NCI-H1417 (cell line): ENCODE results near the gene TM9SF1.

Experiments used
- DNase-seq, 3 experiments: peaks; one replicate each; lab custom pipeline; 2025; lab: John Stamatoyannopoulos, UW

TM9SF1 gene

GRCh38 chr14:24196071-24197055, 1.1 kb upstream of the TM9SF1 start:
- peak in 2 of 3 experiments; percentile 40 to 73 for DNase-seq

GRCh38 chr14:24194873-24195185, 412 bp downstream of the TM9SF1 start:
- DNase-seq, result no peak

DNA sequence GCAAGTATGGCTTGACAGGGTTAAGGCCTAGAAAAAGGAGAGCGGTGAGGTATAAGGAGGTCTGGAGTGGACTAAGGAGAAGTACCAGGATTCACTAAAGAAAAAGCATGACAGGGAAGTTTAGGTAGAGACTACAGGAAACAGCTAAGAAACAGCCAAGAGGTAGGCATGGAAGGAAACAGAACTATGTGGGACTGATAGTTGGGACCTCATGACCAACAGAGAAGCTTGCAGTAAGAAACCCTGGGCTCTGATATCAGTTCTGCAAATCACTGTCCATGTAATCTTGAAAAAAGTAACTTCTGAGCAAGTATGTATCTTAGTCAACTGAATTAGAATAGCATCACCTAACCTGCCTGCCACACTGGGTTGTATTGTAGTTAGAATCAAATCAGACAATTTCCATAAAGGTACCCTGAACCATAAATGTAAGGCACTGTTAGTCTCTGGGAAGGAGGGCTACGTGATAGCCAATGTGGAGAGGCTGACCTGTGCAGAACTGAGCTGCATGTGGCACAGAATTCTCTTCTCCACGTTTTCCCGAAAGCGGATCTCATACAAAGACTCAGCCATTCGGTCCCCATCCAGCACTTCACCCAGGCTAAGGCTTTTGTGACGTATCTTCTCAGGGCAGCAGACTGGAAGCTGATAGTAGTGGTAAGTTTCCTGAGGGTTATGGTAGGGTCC, 912 bp downstream of the TM9SF1 start:
- no peak for DNase-seq

DNA sequence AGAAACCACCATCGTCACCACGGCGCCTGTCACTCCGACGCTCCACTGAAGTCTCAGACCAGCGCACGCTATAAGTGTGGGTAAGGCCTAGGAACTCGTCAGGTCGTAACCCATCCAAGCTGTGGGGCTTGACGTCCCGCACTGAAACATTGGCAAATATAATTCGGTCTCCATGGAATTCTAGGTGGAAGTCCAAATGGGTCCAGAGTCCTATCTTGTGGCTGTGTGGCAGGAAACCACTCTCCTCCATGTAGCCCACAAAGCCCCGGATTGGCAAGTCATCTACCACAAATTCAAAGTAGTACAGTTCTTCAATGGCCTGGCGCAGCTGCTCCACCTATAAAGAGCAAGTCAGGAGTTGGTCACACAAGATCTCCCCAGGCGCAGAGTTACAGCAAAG, 2.3 kb downstream of the TM9SF1 start:
- DNase-seq, result no peak

DNA sequence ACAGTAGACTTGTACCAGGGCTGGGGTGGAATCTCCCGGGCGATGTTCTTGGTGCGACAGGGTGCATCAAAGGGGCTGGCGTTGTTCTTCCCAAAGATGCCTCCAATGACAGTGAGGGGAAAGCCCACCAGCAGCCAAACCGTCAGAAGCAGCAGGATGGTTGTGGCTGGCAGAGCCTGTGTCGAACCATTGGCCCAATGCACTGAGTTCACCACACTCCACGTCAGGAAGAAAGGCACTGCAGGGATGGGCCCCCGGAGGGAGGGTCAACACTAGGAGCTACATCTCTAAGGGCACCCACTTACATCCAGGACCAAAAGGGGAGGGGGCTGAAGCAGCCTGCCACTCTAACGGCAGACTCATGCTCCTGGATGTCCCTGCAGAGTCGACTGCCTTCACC, 4.8 kb downstream of the TM9SF1 start:
- DNase-seq, result no peak

GRCh38 chr14:24189460-24189859, 5.8 kb downstream of the TM9SF1 start:
- no peak for DNase-seq

GRCh38 chr14:24189059-24189375, 6.2 kb downstream of the TM9SF1 start:
- no peak for DNase-seq

DNA sequence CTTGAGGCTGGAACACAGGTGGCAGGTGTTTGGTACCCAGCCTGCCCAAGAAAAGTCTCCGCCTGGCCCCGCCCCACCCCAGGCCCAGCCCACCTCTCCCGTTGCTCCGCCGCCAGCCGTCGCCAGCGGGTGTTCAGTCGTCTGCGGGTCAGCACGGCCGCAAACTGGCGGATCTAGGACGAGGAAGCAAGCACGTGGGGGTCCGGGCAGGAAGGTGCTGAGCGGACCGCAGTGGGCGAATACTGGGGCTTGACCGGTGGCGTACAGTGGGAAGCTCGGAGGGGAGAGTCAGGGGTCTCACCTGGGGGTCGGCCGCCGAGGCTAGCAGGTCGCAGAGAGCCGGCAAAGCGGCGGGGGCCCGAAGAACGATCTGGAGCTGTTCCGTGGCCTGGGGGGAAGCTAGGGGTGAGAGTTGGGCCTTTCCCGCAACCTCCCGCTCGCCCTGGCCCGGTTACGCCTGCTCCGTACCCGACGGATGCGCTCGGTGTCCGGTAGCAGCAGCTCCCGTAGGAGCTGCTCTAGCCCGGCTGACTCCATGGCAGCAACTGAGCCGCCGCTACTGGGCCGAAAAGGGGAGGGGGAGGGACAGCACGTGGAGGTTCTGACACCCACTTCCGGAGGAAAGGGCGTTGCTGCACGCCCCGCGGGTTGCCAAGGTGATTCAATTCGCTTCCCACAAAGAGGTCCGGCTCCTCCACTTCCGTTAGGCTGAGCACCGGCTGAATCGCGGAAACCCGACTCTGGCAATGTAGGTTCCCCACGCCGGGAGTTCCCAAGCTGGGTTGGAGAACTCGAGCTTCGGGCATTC, 6.8 kb downstream of the TM9SF1 start, which contains the start of gene IPO4:
Gene IPO4, minus strand, starts transcription at position 566 of the 808 bp plus-strand sequence. Its CDS starts 29 bp downstream, at position 537.
- DNase-seq, result peak; percentile 96 to 99 (median 98)

- DNase-seq, result no peak
Measured at GRCh38 chr14:24187539-24187915, 7.7 kb downstream of the TM9SF1 start.

DNA sequence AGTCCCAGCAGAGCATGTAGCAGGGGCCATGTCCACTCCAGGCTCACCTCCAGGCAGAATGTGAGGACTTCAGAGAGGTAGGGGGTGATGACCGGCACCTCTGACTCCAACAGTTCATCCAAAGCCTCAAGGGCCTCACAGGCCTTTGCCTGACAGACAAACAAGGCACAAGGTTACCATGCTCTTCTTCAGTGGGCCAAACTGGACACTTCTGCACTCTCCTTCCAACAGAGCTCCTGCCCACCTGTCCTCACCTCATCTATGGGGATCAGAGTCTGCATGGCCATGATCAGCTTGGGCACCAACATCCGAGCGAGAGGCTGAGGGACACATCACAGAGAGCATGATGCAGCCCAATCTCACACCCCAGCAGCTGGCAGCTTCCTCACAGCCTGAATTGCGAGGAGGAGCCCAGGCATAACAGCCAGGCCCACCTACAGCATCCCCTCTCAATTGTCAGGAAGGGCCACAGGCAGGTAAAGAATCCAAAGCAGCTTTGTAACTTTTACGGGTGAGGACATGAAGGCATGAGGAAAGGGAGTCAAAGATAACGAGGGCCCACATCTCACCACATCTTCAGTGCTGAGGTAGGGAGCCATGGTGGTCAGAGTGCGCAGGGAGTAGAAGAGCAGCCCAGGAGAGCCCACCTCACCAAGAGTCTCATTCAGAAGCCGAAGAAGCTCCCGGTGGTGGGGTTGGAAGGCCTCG, 8.3 kb downstream of the TM9SF1 start:
- DNase-seq, result no peak

GRCh38 chr14:24185741-24186140, 9.5 kb downstream of the TM9SF1 start:
- DNase-seq, result no peak

- no peak for DNase-seq
Measured at GRCh38 chr14:24185026-24185425, 10.2 kb downstream of the TM9SF1 start.

DNA sequence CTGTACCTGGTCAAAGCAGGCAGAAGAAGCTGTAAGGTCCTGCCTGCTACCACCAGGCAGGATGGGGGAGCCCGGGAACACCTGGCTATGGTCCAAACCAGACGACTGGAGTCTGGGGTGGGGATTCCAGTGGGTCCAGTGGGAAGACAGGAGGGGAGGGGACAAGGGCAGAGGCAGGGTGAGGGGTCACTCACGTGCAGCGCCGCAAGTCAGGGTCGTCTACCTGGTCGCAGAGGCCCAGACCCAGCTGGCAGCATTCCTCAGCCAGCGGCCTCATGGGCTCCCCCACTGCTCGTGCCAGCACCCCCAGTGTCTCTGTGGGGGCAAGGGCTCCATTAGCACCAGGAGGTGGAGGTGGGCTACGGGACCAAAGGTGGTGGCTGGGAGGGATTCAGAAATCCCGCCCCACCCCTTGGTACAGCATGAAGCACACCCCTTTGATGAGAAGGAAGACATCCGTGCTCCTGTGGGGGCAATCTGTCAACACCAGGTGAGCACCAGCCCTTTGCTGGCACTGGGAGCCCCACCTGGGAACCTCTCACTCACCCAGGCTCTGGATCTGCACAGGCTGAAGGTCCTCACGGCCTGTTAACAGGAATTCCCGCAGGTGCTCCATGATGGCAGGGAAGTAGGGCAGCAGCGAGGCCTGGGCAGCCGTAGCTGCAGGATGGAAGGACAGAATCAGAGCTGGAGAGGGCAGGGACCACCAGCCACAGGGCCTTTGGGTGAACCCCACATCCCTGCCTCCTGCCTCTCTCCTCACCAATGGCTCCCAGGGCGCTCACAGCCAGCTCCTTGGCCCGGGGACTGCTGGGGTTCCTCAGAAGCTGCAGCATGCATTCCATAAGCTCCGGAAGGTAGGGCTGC, 10.9 kb downstream of the TM9SF1 start:
- no peak for DNase-seq

GRCh38 chr14:24183014-24183481, 12.2 kb downstream of the TM9SF1 start:
- DNase-seq, result no peak

- no peak for DNase-seq
Measured at GRCh38 chr14:24182110-24182882, 12.9 kb downstream of the TM9SF1 start.

DNA sequence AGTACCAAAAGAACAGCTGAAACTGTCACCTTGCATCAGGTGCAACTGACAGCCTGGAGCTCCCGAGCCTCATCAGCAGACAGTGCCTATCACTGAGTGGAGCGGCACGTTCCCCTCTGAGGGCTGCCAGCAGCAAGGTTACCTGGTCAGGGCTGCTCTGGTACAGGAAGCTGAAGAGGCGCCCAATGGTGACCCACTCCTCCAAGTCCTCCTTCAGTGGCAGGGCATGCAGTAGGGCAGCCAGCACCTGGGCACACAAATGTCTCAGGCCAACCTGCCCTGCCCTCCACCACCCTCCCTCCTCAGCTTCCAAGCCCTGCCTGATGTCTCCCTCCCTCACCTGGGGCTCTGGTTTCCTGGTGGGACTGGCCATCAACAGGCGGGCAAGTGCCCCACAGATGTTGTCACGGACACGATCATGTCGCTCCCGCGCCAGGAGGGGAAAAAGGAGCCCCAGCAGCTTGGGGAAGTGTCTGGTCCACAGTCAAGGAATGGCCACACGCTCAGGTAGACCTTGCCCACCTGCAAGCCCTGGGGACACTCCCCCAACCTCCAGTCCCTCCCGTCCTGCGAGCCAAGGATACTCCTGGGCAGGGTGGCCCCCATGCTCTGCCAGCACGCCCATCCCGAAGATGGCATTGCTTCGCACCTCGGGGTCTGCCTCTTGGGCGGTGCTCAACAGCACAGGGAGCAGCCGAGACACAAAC, 13.7 kb downstream of the TM9SF1 start:
- DNase-seq, result no peak

DNA sequence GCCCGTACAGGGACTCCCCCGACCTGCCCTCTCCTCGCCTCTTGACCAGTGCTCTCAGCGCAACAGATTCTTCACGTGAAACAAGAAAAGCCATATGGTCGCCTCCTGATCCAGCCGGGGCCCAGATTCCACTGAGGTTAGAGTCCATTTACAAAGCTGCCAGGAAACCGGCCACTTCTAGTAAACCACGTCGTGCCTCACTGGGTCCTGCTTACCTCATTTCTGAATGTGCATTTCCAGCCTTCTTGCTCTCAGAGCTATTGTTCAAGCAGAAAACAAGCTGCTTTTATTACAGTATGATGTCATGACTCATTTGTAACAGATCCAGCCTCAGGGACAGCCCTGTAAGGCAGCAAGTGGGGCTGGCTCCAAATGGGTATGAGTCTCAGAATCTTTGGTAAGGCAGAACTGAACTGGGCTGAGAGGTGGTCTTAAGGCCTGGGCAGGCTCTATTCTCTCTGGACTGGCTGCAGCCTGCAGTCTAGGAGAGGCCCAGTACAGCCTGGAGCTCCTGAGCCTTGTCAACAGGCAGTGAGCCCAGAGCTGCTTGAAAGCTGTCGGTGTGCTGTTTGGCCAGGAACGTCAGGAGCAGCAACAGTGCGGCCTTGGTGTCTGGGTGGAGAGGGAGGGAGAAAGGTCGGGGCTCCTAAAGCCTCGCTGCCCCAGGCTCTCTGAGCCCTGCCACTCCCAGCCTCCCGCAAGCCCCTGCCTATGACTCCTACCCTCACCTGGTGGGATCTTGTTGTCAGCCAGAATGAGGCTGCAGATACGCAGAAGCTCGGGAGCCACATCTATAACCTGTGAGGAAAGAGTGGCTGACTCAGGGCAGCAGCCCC, 15.1 kb downstream of the TM9SF1 start:
- DNase-seq, result no peak

DNA sequence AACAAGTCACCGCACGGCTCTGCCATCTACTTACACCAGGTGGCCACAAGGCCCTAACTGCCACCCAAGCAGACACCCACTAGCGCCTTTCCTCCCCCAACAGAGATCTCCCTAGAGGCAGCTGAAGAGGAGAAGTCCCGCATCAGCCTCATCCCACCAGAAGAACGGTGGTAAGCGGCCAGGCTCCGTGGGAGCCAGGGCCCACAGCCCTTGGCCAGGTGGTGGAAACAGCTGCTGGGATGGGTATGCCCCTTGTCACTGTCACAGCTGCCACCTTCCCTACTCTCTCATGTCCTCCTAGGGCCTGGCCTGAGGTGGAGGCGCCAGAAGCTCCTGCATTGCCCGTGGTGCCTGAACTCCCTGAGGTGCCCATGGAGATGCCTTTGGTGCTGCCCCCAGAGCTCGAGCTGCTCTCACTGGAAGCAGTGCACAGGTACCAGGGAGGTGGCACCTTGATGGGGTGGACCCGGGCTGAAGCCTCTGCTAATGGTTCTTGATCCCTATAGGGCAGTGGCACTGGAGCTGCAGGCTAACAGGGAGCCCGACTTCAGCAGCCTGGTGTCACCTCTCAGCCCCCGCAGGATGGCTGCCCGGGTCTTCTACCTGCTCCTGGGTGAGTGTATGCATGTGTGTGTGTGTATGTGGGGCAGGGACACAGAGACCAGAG, 15.8 kb downstream of the TM9SF1 start:
- no peak for DNase-seq
